HEK293T (cell line): ENCODE results near the gene CGN.

Source experiments
- ELF4 ChIP-seq: fragments of 450-650 bp; IDR thresholded peaks from 2 replicates; pipeline ENCODE4 v1.6.1; 2017; ENCODE audit warnings: antibody characterized with exemption
- FOXA1 ChIP-seq: fragments of 450-650 bp; IDR thresholded peaks from 2 replicates; pipeline ENCODE4 v1.6.1; 2016; ENCODE audit warnings: mild to moderate bottlenecking
- SP1 ChIP-seq: fragments of 450-650 bp; IDR thresholded peaks from 2 replicates; pipeline ENCODE4 v1.6.1; 2017

GRCh38 chr1:151485685-151486255, 25.4 kb upstream of the CGN start:
- TF ChIP-seq SP1 (no peak), ELF4 (no peak), FOXA1 (no peak)
